Smooth muscle cell (in vitro differentiated cells): ENCODE measurements around the gene MARF1. TPM values are rescaled to one million over a fixed set of nuclear protein-coding genes. Genes with fewer than 3 reads are reported as not detected.

Experiments
- DNase-seq: peaks from one replicate; lab custom pipeline; 2025; ENCODE audit not compliant: unreplicated experiment; lab: John Stamatoyannopoulos, UW
- H2AFZ ChIP-seq: fragments of 200-600 bp; sonication (generic); 2 replicates; pipeline ENCODE4 v1.6.0; 2016; ENCODE audit warnings: antibody characterized with exemption, low read depth, mild to moderate bottlenecking
- H3F3A ChIP-seq: fragments of 200-600 bp; sonication (generic); 2 replicates; pipeline ENCODE4 v1.6.0; 2017; ENCODE audit warnings: antibody characterized with exemption, low read depth
- H3K27ac ChIP-seq: fragments of 200-600 bp; sonication (generic); 2 replicates; pipeline ENCODE4 v1.5.1; 2016; ENCODE audit warnings: low read depth, mild to moderate bottlenecking
- H3K27me3 ChIP-seq: fragments of 200-600 bp; sonication (generic); 2 replicates; pipeline ENCODE4 v1.6.1; 2016; ENCODE audit warnings: low read depth, mild to moderate bottlenecking
- H3K36me3 ChIP-seq: fragments of 200-600 bp; sonication (generic); 2 replicates; pipeline ENCODE4 v1.5.1; 2016; ENCODE audit warnings: low read depth
- H3K4me1 ChIP-seq: fragments of 200-600 bp; sonication (generic); 2 replicates; pipeline ENCODE4 v1.5.1; 2016; ENCODE audit warnings: low read depth
- H3K4me2 ChIP-seq: fragments of 200-600 bp; sonication (generic); 2 replicates; pipeline ENCODE4 v1.6.0; 2016; ENCODE audit warnings: mild to moderate bottlenecking
- H3K4me3 ChIP-seq: fragments of 200-600 bp; sonication (generic); 2 replicates; pipeline ENCODE4 v1.5.1; 2016; ENCODE audit warnings: mild to moderate bottlenecking
- H3K79me2 ChIP-seq: fragments of 200-600 bp; sonication (generic); 2 replicates; pipeline ENCODE4 v1.6.0; 2016; ENCODE audit warnings: low read depth, mild to moderate bottlenecking
- H3K9ac ChIP-seq: fragments of 200-600 bp; sonication (generic); 2 replicates; pipeline ENCODE4 v1.6.0; 2016; ENCODE audit warnings: low read depth
- H3K9me3 ChIP-seq: fragments of 200-600 bp; sonication (generic); replicated peaks from 2 replicates; pipeline ENCODE4 v1.5.1; 2016; ENCODE audit warnings: low read depth
- H4K20me1 ChIP-seq: fragments of 200-600 bp; sonication (generic); 2 replicates; pipeline ENCODE4 v1.6.0; 2016; ENCODE audit warnings: low read depth
- WGBS: methylation state at CpG from one replicate; pipeline ENCODE4 v1.1.7; 2016; ENCODE audit warnings: low lambda C conversion rate; 5-methylcytosine and 5-hydroxymethylcytosine counted together
- polyA plus RNA-seq: library from polyadenylated mRNA; unstranded; fragments of >200 nt; fragmentation: Nextera tagmentation; extraction: Ambion mirVana; gene quantifications from 2 replicates; pipeline ENCODE4 v1.2.1, GENCODE V29; 2016
- total RNA-seq: library from RNA; depleted of rRNA; stranded (reverse); fragments of >200 nt; gene quantifications from 2 replicates; pipeline ENCODE4 v1.2.3, GENCODE V29; 2014
- TF ChIP-seq, protein P1 (sequence below): fragments of 200-600 bp; sonication (generic); IDR thresholded peaks from 2 replicates; pipeline ENCODE4 v1.5.1; 2017; ENCODE audit warnings: borderline replicate concordance, mild to moderate bottlenecking, antibody characterized with exemption; ENCODE audit not compliant: insufficient read depth, poor library complexity, severe bottlenecking

MARF1 gene
- total and polyA plus RNA-seq, 2 experiments from 2014 or later = 6.0 to 19.1 TPM

DNA sequence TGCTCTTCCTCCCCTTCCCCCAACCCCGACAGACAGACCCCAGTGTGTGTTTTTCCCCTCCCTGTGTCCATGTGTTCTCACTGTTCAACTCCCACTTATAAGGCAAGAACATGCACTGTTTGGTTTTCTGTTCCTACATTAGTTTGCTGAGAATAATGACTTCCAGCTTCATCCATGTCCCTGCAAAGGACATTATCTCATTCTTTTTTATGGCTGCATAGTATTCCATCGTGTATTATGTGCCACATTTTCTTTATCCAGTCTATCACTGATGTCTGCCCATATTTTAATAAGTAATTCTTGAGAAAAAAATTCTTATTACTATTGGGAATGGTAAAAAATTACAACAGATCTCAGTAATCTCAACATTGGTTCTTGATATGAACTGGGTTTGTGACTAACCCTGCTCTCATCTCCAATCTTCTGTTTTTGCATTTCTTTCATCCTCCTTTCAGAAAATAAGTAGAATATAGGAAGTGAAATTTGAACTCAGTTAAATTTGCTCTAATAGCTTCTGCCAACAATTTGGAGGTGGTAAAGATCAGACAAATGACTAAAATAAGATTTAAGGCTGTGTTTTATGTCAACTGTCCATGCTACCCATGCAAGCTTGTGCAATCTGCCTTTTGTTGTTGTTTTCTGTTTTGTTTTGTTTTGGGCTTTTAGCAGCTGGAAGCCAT lies 11.1 kb downstream of the MARF1 start:
- no peaks in the 10 kb centered on the region for H3K4me1 ChIP-seq
- WGBS = 97% methylated on average over 2 of the region's 2 CpGs
- H2AFZ ChIP-seq = no peak overlapping the region
- TF ChIP-seq, protein P1, sequence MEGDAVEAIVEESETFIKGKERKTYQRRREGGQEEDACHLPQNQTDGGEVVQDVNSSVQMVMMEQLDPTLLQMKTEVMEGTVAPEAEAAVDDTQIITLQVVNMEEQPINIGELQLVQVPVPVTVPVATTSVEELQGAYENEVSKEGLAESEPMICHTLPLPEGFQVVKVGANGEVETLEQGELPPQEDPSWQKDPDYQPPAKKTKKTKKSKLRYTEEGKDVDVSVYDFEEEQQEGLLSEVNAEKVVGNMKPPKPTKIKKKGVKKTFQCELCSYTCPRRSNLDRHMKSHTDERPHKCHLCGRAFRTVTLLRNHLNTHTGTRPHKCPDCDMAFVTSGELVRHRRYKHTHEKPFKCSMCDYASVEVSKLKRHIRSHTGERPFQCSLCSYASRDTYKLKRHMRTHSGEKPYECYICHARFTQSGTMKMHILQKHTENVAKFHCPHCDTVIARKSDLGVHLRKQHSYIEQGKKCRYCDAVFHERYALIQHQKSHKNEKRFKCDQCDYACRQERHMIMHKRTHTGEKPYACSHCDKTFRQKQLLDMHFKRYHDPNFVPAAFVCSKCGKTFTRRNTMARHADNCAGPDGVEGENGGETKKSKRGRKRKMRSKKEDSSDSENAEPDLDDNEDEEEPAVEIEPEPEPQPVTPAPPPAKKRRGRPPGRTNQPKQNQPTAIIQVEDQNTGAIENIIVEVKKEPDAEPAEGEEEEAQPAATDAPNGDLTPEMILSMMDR = no peak
- H3K9ac ChIP-seq = no peak overlapping the region
- peaks cover 40% of the 10 kb centered on the region for H3K36me3 ChIP-seq
- peaks cover 18% of the 10 kb centered on the region for H4K20me1 ChIP-seq
- no peak overlapping the region for H3K4me2 ChIP-seq
- H3K9me3 ChIP-seq = no peaks in the 10 kb centered on the region
- no peaks in the 10 kb centered on the region for H3F3A ChIP-seq
- H3K27me3 ChIP-seq = no peaks in the 10 kb centered on the region
- no peaks in the 10 kb centered on the region for H3K79me2 ChIP-seq
- H3K27ac ChIP-seq = no peak overlapping the region
- DNase-seq = no peak
- no peak overlapping the region for H3K4me3 ChIP-seq

DNA sequence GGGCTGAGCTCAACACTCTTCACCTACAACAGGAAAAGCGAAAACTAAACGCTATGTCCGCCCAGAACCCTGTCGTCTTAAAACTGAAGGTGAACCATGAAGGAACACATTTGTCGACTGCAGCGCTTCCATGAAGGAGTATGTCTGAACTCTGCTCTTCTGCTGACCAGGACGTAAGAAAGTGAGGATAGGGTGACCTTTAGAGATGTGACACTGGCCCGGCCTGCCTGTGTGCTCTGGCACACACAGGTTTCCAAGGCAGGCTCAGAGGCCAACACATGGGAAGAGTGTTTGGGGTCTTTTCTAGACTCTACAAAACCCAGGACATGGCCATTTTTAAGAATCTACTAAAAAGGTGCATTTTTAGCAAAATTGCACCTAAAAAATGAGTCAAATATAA lies 21.1 kb downstream of the MARF1 start:
- Histone ChIP-seq H3K27me3 (no peaks in the 10 kb centered on the region), H3K36me3 (peaks cover 28% of the 10 kb centered on the region), H3K79me2 (no peaks in the 10 kb centered on the region), H3K4me1 (no peaks in the 10 kb centered on the region), H3K4me3 (no peak overlapping the region), H3K9ac (no peak overlapping the region), H3K9me3 (no peaks in the 10 kb centered on the region), H3K27ac (no peak overlapping the region), H2AFZ (no peak overlapping the region), H3K4me2 (no peak overlapping the region), H4K20me1 (peaks cover 8% of the 10 kb centered on the region), H3F3A (no peaks in the 10 kb centered on the region)
- no peak for DNase-seq
- 98% methylated on average over 8 of the region's 8 CpGs for WGBS
- TF ChIP-seq, protein P1 = no peak

DNA sequence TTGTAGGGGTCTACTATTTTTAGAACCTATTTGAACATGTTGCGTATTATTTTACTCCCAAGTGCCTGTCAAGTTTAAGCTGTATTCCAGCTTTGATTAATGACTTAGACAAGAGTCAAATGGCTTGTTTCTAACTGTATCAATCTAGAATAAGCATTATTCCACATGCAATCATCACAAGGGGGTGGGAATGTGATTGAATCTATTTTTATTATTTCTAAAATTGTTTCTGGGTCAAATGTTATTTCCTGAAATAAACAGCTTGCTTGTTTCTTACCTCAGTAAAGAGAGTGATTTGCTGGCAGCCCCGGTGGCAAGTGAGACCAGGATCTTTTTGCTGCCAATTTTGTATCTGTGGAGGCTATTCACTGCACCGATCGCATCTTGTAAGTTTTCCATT lies 21.5 kb downstream of the MARF1 start:
- Histone ChIP-seq H3K27me3 (no peaks in the 10 kb centered on the region), H3K4me3 (no peak overlapping the region), H3F3A (no peaks in the 10 kb centered on the region), H3K4me2 (no peak overlapping the region), H3K4me1 (no peaks in the 10 kb centered on the region), H3K9ac (no peak overlapping the region), H4K20me1 (peaks cover 4% of the 10 kb centered on the region), H3K79me2 (no peaks in the 10 kb centered on the region), H2AFZ (no peak overlapping the region), H3K9me3 (no peaks in the 10 kb centered on the region), H3K36me3 (peaks cover 32% of the 10 kb centered on the region), H3K27ac (no peak overlapping the region)
- TF ChIP-seq, protein P1 = no peak
- over 99% methylated on average over 4 of the region's 4 CpGs for WGBS
- no peak for DNase-seq

DNA sequence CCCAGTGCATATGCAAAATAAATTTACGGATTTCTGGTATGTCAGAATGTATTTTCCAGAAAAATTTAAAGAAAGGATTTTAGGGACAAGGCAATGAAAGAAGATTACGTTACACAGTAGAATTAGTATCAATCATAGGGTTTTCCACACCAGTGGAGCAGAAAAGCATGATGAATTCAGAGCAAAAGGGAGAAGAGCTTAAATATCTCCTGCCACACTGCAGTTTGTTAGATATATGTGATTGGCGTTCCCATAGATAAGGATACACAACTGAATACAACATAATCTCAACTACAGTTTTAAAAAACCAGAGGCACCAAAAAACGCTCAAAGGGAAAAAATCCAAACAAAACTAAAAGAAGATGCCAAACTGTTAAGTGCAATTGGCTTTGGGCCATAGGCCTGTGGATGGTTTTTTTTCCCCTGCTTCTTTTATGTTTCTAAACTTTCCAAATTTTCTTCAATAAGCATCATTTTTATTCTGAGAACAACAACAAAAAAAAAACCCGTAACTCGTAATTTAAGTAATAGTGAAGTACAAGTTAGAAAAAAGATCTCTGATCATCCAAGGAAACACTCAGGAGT lies 22.3 kb downstream of the MARF1 start:
- Histone ChIP-seq H3K9me3 (no peaks in the 10 kb centered on the region), H3K4me1 (no peaks in the 10 kb centered on the region), H3K79me2 (no peaks in the 10 kb centered on the region), H3K27ac (no peak overlapping the region), H4K20me1 (no peaks in the 10 kb centered on the region), H3K4me3 (no peak overlapping the region), H2AFZ (no peak overlapping the region), H3K27me3 (no peaks in the 10 kb centered on the region), H3K36me3 (peaks cover 32% of the 10 kb centered on the region), H3K4me2 (no peak overlapping the region), H3K9ac (no peak overlapping the region), H3F3A (no peaks in the 10 kb centered on the region)
- 94% methylated on average over 6 of the region's 6 CpGs for WGBS
- DNase-seq = no peak
- TF ChIP-seq, protein P1 = no peak
